Neutrophil (primary cell): ENCODE measurements around the gene MVB12B.

Source experiments
- H3K27ac ChIP-seq: fragments of 200-600 bp; sonication (generic); 2 replicates; pipeline ENCODE4 v1.5.1; 2016; ENCODE audit warnings: mild to moderate bottlenecking, moderate library complexity
- H3K27me3 ChIP-seq: fragments of 200-600 bp; sonication (generic); 2 replicates; pipeline ENCODE4 v1.6.0; 2016; ENCODE audit warnings: mild to moderate bottlenecking
- H3K36me3 ChIP-seq: fragments of 200-600 bp; sonication (generic); 2 replicates; pipeline ENCODE4 v1.5.1; 2017
- H3K4me1 ChIP-seq, 2 experiments: fragments of 200-600 bp in 1 of 2; sonication (generic) in 1 of 2; 1 replicate in 1 of 2; 2 replicates in 1 of 2; pipeline versions ENCODE4 v1.5.1 to v1.6.1; 2013 to 2016; ENCODE audit warnings: low read depth in 1 of 2, low read length in 1 of 2, mild to moderate bottlenecking in 1 of 2, moderate library complexity in 1 of 2; ENCODE audit not compliant: control insufficient read depth in 1 of 2, insufficient read depth in 1 of 2
- H3K4me3 ChIP-seq, 2 experiments: fragments of 200-600 bp in 1 of 2; sonication (generic) in 1 of 2; 1 replicate in 1 of 2; 2 replicates in 1 of 2; pipeline ENCODE4 v1.5.1; 2013 to 2016; ENCODE audit warnings: low read depth in 1 of 2, low read length in 1 of 2, mild to moderate bottlenecking in 1 of 2, moderate library complexity in 1 of 2
- H3K9me3 ChIP-seq: fragments of 200-600 bp; sonication (generic); 2 replicates; pipeline ENCODE4 v1.5.1; 2016
- TF ChIP-seq, protein P1 (sequence below): fragments of 200-600 bp; sonication (generic); IDR thresholded peaks from 2 replicates; pipeline ENCODE4 v1.5.1; 2016; ENCODE audit warnings: antibody characterized with exemption

The MVB12B gene

GRCh38 chr9:126389992-126390391 is 63.4 kb downstream of the MVB12B start:
- Histone ChIP-seq H3K9me3 (no peaks in the 10 kb centered on the region), H3K36me3 (peaks cover 8% of the 10 kb centered on the region), H3K4me1 (peaks cover 40 to 45% of the 10 kb centered on the region in 2 experiments), H3K27me3 (no peaks in the 10 kb centered on the region), H3K4me3 (peak overlapping the region; percentile 46 to 52), H3K27ac (peak overlapping the region; percentile 91)
- TF ChIP-seq, protein P1, sequence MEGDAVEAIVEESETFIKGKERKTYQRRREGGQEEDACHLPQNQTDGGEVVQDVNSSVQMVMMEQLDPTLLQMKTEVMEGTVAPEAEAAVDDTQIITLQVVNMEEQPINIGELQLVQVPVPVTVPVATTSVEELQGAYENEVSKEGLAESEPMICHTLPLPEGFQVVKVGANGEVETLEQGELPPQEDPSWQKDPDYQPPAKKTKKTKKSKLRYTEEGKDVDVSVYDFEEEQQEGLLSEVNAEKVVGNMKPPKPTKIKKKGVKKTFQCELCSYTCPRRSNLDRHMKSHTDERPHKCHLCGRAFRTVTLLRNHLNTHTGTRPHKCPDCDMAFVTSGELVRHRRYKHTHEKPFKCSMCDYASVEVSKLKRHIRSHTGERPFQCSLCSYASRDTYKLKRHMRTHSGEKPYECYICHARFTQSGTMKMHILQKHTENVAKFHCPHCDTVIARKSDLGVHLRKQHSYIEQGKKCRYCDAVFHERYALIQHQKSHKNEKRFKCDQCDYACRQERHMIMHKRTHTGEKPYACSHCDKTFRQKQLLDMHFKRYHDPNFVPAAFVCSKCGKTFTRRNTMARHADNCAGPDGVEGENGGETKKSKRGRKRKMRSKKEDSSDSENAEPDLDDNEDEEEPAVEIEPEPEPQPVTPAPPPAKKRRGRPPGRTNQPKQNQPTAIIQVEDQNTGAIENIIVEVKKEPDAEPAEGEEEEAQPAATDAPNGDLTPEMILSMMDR, result no peak

GRCh38 chr9:126390923-126391322 is 64.3 kb downstream of the MVB12B start:
- Histone ChIP-seq H3K27me3 (no peaks in the 10 kb centered on the region), H3K4me1 (peaks cover 40 to 45% of the 10 kb centered on the region in 2 experiments), H3K9me3 (no peaks in the 10 kb centered on the region), H3K4me3 (no peak overlapping the region), H3K36me3 (peaks cover 16% of the 10 kb centered on the region), H3K27ac (peak overlapping the region; percentile 91)
- TF ChIP-seq, protein P1, result no peak

- Histone ChIP-seq H3K4me3 (no peak overlapping the region), H3K27me3 (no peaks in the 10 kb centered on the region), H3K27ac (peak overlapping the region; percentile 91), H3K4me1 (peaks cover 40 to 45% of the 10 kb centered on the region in 2 experiments), H3K9me3 (no peaks in the 10 kb centered on the region), H3K36me3 (peaks cover 26% of the 10 kb centered on the region)
- TF ChIP-seq, protein P1, result no peak
Observed at GRCh38 chr9:126391713-126392661, 65.4 kb downstream of the MVB12B start.

DNA sequence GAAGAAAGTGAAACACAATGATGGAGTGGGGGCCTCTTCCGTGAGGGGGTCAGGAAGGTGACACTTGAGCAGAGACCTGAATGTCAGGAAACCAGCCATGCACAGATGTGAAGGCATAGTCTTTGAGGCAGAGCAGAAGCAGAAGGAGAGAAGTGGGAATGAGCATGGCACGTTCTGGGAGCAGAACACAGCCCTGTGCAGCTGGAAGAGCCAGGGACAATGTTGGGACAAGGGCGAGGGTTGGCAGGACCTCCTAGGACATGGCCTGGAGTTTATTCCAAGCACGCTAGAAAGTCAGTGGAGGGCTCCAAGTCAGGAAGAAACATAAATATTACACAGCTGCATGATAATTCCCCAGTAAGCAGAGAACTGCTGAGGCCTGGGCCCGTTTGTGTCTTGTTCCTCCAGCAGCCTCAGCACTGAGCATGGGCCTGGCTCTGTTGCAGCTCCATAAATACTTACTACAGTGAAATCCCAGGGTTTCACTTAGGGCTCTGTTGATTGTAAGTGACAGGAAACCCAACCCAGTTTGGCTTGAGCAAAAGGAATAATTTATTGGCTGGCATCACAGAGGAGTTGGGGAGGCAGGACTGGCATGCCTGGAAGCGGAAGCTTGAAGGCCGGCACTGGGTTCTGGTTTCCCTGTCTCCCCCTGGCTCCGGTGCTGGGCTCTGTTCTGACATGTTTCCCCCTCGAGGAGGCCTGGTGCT is 66.2 kb downstream of the MVB12B start:
- Histone ChIP-seq H3K36me3 (peaks cover 28% of the 10 kb centered on the region), H3K4me1 (peaks cover 40 to 45% of the 10 kb centered on the region in 2 experiments), H3K4me3 (no peak overlapping the region), H3K9me3 (no peaks in the 10 kb centered on the region), H3K27ac (peak overlapping the region; percentile 91), H3K27me3 (no peaks in the 10 kb centered on the region)
- TF ChIP-seq, protein P1, result no peak

- Histone ChIP-seq H3K9me3 (no peaks in the 10 kb centered on the region), H3K36me3 (peaks cover 28% of the 10 kb centered on the region), H3K4me1 (peaks cover 40 to 44% of the 10 kb centered on the region in 2 experiments), H3K27ac (no peak overlapping the region), H3K4me3 (no peak overlapping the region), H3K27me3 (no peaks in the 10 kb centered on the region)
- TF ChIP-seq, protein P1, result no peak
Observed at GRCh38 chr9:126393876-126394275, 67.2 kb downstream of the MVB12B start.
